AG04449 (cell line): ENCODE data around the gene NRAS.
A peak's percentile ranks its signal among the peaks of the same experiment; 100 is the strongest.
"Not testable (repeated sequence)": the region's sequence is repeated elsewhere in the genome, so short reads cannot be mapped to it uniquely, and the experiment has no call there.

Source experiments
- CTCF ChIA-PET: fragments of 350-600 bp; formaldehyde crosslinking; extraction: SDS; loops from one replicate; lab custom pipeline; 2021; ENCODE audit warnings: antibody characterized with exemption; lab: Yijun Ruan, JAX
- POLR2A ChIA-PET: fragments of 400-600, 350-600 bp; formaldehyde crosslinking; extraction: SDS; loops from one replicate; lab custom pipeline; 2020; ENCODE audit warnings: antibody characterized with exemption, inconsistent platforms; lab: Yijun Ruan, JAX
- DNase-seq: peaks from one replicate; pipeline ENCODE4 v3.0.0-alpha.2; 2010; ENCODE audit warnings: low read depth, low spot score
- H3K4me3 ChIP-seq: 2 replicates; pipeline ENCODE4 v1.5.1; 2011; ENCODE audit warnings: low read depth, mild to moderate bottlenecking, control low read depth, low read length
- CTCF ChIP-seq: IDR thresholded peaks from one replicate; pipeline ENCODE4 v1.5.1; 2011; ENCODE audit warnings: mild to moderate bottlenecking, moderate library complexity, low read length, control low read depth, inconsistent platforms; ENCODE audit not compliant: insufficient read depth; ENCODE audit errors: missing control alignments

NRAS gene

DNA sequence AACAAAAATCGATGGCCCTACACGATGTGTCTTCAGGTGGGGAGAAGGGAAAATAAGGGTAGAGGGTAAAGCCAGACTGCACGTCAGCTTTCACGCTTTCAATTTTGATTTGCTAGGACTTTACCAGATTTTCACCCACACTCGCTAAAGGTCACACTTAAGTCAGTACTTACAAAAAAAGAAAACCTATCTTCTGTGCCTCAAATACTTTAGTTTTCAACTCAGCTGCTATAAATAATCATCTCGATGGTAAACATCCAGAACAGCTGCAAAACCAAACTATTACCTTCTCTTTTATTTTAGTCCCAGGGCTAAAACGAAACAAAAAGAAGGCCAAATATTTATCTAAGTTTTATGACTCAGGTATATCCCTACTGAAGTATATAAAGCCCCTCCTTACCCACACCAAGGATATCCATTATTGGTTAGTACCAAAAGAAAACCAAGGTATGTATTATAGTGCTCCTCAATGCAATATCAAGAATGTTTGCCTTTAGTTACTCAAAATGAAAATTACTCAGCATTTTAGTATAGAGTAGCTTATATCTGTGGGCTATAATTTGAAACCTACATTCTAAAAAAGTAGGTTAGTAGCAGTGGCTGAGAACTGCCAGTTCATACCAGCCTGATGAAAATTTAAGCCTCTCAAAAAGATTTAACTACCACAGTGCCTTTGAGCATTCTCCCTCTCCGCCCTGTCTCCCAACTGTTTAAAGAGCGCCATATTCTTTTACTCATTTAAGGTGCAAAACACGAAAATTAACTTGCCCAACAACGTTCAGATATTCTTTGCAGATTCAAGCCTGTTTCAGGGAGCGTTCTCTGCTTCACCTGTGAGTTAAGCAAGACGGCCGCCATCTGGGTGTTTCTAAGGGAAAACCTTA, 39.7 kb upstream of the NRAS start:
- TF ChIP-seq CTCF = no peak
- CTCF ChIA-PET = interaction anchor here (1.6 kb wide), 1 partner anchor 12 kb away, joined by 4 read pairs; no protein-coding TSS in a partner anchor
- peak overlapping the region; percentile 100 for H3K4me3 ChIP-seq
- no peak for DNase-seq
- POLR2A ChIA-PET = interaction anchor here (0.7 kb wide), 1 partner anchor 36 kb away, joined by 3 read pairs; no protein-coding TSS in a partner anchor

GRCh38 chr1:114755006-114755931, 38.7 kb upstream of the NRAS start:
- POLR2A ChIA-PET = no interaction called here
- CTCF ChIA-PET = interaction anchor here (1.6 kb wide), 1 partner anchor 11 kb away, joined by 4 read pairs; no protein-coding TSS in a partner anchor
- DNase-seq = no peak
- peak overlapping the region; percentile 100 for H3K4me3 ChIP-seq
- no peak for TF ChIP-seq CTCF

DNA sequence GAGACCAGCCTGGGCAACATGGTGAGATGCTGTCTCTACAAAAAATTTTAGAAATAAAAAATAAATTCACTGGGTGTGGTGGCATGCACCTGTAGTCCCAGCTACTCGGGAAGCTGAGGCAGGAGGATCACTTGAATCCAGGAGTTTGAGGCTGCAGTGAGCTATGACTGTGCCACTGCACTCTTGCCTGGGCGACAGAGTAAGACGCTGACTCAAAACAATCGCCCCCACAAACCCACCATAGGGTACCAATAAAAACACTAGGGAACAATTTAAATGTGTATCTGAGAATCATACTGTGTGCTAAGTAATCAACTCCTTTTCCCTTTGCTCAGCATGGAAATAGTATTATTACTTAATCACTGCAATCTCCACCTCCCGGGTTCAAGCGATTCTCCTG, 37.1 kb upstream of the NRAS start:
- DNase-seq, POLR2A ChIA-PET, H3K4me3 ChIP-seq, CTCF ChIA-PET: not testable (repeated sequence)

- ChIA-PET POLR2A (no interaction called here), CTCF (no interaction called here)
- TF ChIP-seq CTCF = no peak
- DNase-seq = no peak
- no peak overlapping the region for H3K4me3 ChIP-seq
These were observed 36.6 kb upstream of the NRAS start for GRCh38 chr1:114753143-114753542.

DNA sequence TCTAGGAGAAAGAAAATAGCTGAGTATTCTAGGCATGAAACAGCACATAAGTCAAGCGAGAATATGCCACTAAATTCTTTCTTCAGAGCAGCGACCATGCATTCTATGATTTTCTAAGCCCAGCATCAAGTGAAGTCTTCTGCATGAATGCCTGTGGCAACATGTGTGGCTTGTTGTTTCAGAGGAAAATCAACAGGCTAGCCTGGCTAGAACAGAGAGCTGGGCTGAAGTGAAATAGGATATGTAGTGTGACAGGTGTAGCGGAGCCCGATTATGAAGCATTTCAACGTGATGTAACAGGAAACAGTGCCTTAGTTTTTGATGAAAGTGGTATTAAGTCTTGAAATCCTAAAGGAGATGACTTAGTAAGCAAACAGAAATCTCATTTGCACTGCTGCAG, 34.2 kb upstream of the NRAS start:
- POLR2A ChIA-PET = no interaction called here
- CTCF ChIA-PET = no interaction called here

DNA sequence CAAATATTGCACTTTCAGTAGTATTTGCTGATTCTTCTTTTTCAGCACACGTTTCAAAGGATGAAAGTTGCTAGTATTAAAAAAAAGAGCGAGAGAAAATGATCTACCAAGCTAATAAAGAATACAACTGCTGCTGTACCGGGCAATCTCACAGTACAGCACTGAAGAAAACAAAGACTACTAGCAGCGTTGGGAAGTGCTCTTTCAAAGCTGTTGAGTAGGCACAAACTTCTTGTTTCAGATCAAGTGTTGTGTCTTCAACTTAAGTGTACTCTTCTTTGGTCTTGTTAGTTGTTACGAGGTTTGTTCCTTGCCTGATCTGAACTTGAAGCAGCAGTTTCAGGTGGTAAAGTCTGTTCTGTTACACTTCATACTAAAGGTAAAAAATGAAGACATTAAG, 33.3 kb upstream of the NRAS start:
- no peak for DNase-seq
- CTCF ChIA-PET = no interaction called here
- TF ChIP-seq CTCF = no peak
- POLR2A ChIA-PET = no interaction called here
- H3K4me3 ChIP-seq = no peak overlapping the region

More for the DNA sequence above, 34.2 kb upstream of the NRAS start:
- no peak for TF ChIP-seq CTCF
- no peak overlapping the region for H3K4me3 ChIP-seq
- no peak for DNase-seq
